ENCODE data around the gene SOAT2.
A peak's percentile ranks its signal among the peaks of the same experiment; 100 is the strongest.

The SOAT2 gene

DNA sequence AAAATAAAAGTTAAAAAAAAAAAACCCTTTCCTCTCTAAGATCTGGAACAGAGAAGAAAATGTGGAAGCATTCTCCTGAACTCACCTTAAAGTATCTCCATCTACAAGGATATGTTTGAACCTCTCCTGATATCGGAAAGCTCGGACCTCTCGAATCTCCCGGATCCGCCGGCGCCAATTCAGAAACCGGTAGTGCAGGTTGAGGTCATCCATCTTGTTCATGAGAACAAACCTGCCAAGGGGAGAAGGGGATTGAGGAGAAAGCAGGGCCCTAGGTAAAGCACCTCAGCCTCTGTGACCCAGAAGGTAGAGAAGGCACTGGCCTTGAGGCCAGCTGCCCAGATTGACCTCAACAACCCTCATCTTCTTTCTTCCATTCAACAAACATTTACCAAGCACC, 26.3 kb upstream of the SOAT2 start:
- peak in 1 of 2 donors; percentile 29 for DNase-seq
- Histone ChIP-seq H3K4me1 (peaks cover 6 to 72% (median 54%) of the 10 kb centered on the region in 4 donors), H3K27me3 (no peaks in the 10 kb centered on the region), H3K27ac (peak overlapping the region; percentile 94 to 99), H3K36me3 (peaks cover 28 to 40% (median 34%) of the 10 kb centered on the region in 3 donors), H3K4me3 (no peak overlapping the region), H3K9me3 (no peaks in the 10 kb centered on the region)
- no peak for TF ChIP-seq CTCF (IDR thresholded peaks at IDR 0.05)
- intact Hi-C loops (cut with DNase I; ENCODE audit: low total_unique reads) = loop anchor here (5.0 kb wide), 1 partner anchor 80 kb away; no protein-coding TSS in a partner anchor

DNA sequence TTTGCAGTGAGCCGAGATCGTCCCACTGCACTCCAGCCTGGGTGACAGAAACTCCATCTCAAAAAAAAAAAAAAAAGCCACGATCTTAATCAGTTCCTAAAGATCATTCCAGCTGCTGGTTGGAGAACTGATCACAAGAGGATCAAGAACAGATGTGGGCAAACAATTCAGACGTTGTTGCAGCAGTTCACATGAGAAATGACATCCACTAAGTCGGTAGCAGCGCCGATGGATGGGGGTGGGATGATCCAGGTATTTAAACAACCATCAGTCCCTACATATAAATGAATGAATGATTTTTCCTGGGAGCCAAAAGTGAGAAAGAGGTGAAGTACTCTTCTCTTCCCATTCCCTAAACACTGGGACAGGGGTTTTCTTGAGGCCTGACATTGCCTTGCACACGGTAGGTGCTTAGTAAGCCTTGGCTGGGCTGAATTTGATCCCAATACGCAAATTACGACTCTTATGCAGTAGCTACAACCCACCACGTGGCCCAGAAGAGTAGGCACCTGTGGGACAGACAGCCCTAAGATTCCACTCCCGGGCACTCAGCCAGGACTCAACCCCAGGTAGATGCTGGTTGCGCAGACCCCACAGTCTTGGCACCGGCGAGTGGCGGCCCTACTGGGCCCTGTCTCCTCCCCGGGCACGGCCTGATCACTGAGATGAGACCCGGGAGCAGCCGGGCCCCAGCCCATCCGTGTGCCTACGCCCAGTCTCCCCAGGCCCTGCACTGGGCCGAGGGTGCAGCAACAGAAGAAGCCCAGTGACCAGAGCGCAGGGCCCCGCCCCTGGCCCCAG, 24.7 kb upstream of the SOAT2 start:
- H3K4me3 ChIP-seq = peak overlapping the region; percentile 67 to 83
- peaks cover 0 to 56% (median 40%) of the 10 kb centered on the region in 4 donors for H3K4me1 ChIP-seq
- H3K9me3 ChIP-seq = no peaks in the 10 kb centered on the region
- intact Hi-C loops (cut with DNase I; ENCODE audit: low total_unique reads) = loop anchor here (5.0 kb wide), 1 partner anchor 79 kb away; no protein-coding TSS in a partner anchor
- peak in 1 of 2 experiments; percentile 36 for TF ChIP-seq CTCF (IDR thresholded peaks at IDR 0.05)
- DNase-seq = peak in 1 of 2 donors; percentile 61
- H3K27me3 ChIP-seq = no peaks in the 10 kb centered on the region
- H3K27ac ChIP-seq = peak overlapping the region; percentile 94 to 99
- H3K36me3 ChIP-seq = peaks cover 28 to 34% (median 34%) of the 10 kb centered on the region in 3 donors

- H3K9me3 ChIP-seq = no peaks in the 10 kb centered on the region
- H3K27me3 ChIP-seq = no peaks in the 10 kb centered on the region
- DNase-seq = peak; percentile 99
- intact Hi-C loops (cut with DNase I; ENCODE audit: low total_unique reads) = loop anchor here (5.0 kb wide), 1 partner anchor 78 kb away; no protein-coding TSS in a partner anchor
- no peak for TF ChIP-seq CTCF (IDR thresholded peaks at IDR 0.05)
- peaks cover 25 to 28% (median 27%) of the 10 kb centered on the region in 3 donors for H3K36me3 ChIP-seq
- H3K4me3 ChIP-seq = peak within 1 kb of the TSS; percentile 67 to 83
- peak within 1 kb of the TSS; percentile 94 to 99 for H3K27ac ChIP-seq
- peaks cover 0 to 48% (median 33%) of the 10 kb centered on the region in 4 donors for H3K4me1 ChIP-seq
Measured at GRCh38 chr12:53079226-53080117, 23.8 kb upstream of the SOAT2 start, which contains the start of gene SPRYD3. Gene SPRYD3 (minus strand): TSS chr12:53079390. CDS start chr12:53079333, 57 bp downstream.

- Histone ChIP-seq H3K4me3 (no peak overlapping the region), H3K9me3 (no peaks in the 10 kb centered on the region), H3K27ac (no peak overlapping the region), H3K27me3 (no peaks in the 10 kb centered on the region), H3K36me3 (no peaks in the 10 kb centered on the region), H3K4me1 (peaks cover 0 to 22% (median 19%) of the 10 kb centered on the region in 4 donors)
- DNase-seq = no peak
- no peak for TF ChIP-seq CTCF (IDR thresholded peaks at IDR 0.05)
- intact Hi-C loops (cut with DNase I; ENCODE audit: low total_unique reads) = no loop called here
Measured at GRCh38 chr12:53082637-53083175, 20.6 kb upstream of the SOAT2 start.

DNA sequence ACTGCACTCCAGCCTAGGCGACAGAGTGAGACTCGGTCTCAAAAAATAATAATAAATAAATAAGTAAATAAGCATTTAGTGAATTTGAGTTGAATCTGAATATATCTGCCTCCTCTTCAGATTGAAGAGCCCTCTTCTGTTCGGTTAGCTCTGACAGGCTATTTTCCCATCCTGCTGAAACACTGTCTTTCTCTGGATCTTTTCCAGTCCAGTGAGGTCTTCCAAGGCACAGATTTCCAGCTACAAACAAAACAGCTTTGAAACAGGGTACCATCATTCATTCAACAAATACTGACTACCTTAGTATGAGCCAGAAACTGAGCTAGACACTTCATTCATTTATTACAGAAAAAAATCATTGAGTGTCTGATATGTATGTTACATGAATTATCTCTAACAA, 16.9 kb upstream of the SOAT2 start:
- intact Hi-C loops (cut with DNase I; ENCODE audit: low total_unique reads) = no loop called here
- Histone ChIP-seq H3K4me3 (no peak overlapping the region), H3K27ac (no peak overlapping the region), H3K4me1 (no peaks in the 10 kb centered on the region), H3K27me3 (no peaks in the 10 kb centered on the region), H3K9me3 (no peaks in the 10 kb centered on the region), H3K36me3 (no peaks in the 10 kb centered on the region)
- no peak for TF ChIP-seq CTCF (IDR thresholded peaks at IDR 0.05)
- DNase-seq = no peak
